HepG2 (cell line): ENCODE measurements around the gene CABP4. TPM values are rescaled to one million over a fixed set of nuclear protein-coding genes. Genes with fewer than 3 reads are reported as not detected.
A peak's percentile ranks its signal among the peaks of the same experiment; 100 is the strongest.

Experiments
- FOXO1 ChIP-seq: sonication (generic); formaldehyde crosslinking; IDR thresholded peaks from 2 replicates; pipeline ENCODE4 v1.4.0; 2020; ENCODE audit warnings: missing genetic modification reagents
- RFX1 ChIP-seq: fragments of 450-650 bp; IDR thresholded peaks from 2 replicates; pipeline ENCODE4 v1.6.1; 2017
- UBTF ChIP-seq: sonication (generic); formaldehyde crosslinking; IDR thresholded peaks from 2 replicates; pipeline ENCODE4 v1.4.0; 2020; ENCODE audit warnings: mild to moderate bottlenecking, missing genetic modification reagents
- ZNF280D ChIP-seq: sonication (generic); formaldehyde crosslinking; IDR thresholded peaks from 2 replicates; pipeline ENCODE4 v1.5.1; 2020; ENCODE audit warnings: mild to moderate bottlenecking, missing genetic modification reagents
- polyA plus RNA-seq, 8 experiments: library from polyadenylated mRNA; depleted of rRNA in 3 of 8; stranded (reverse) in 7 of 8; unstranded in 1 of 8; fragments of >200 nt; fragmentation: Illumina TruSeq in 4 of 8; extraction: Trizol in 4 of 8; gene quantifications; 2 replicates each; pipeline versions ENCODE4 v1.2.1 to v1.2.3, GENCODE V29; 2011 to 2016; ENCODE audit warnings: low read depth in 4 of 8, missing spikeins in 1 of 8, mixed read lengths in 1 of 8; ENCODE audit not compliant: insufficient read depth in 1 of 8
- total RNA-seq, 5 experiments: library from RNA; depleted of rRNA; stranded (reverse); fragments of >200 nt; fragmentation: Illumina TruSeq; extraction: Trizol; gene quantifications; 2 replicates each; pipeline ENCODE4 v1.2.3, GENCODE V29; 2016; ENCODE audit warnings: low read depth in 1 of 5

Gene CABP4
- total and polyA plus RNA-seq, 2 of the 13 experiments (the other 11 are each of a cell fraction or from before 2014, with no cell fraction given): not detected

- peak; percentile 45 for TF ChIP-seq UBTF (CRISPR knock-in tag)
- no peak for TF ChIP-seq FOXO1 (CRISPR knock-in tag)
- TF ChIP-seq ZNF280D: 0 out of 2 replicates have a peak, but pooled peaks have one; percentile 33
- peak; percentile 56 for TF ChIP-seq RFX1
Measured at GRCh38 chr11:67504005-67504949, 49.1 kb downstream of the CABP4 start (continued).
